Measurements from ENCODE around the gene HMGCS2. TPM values are rescaled to one million over a fixed set of nuclear protein-coding genes. Genes with fewer than 3 reads are reported as not detected.

The HMGCS2 gene
- polyA plus RNA-seq, 4 donors = 3.9 to 140 (median 99.4) TPM

GRCh38 chr1:119764220-119764619 is 4.5 kb downstream of the HMGCS2 start:
- DNase-seq (ENCODE audit: low read depth in 4 of 4, low spot score in 3 of 4) = no peak

DNA sequence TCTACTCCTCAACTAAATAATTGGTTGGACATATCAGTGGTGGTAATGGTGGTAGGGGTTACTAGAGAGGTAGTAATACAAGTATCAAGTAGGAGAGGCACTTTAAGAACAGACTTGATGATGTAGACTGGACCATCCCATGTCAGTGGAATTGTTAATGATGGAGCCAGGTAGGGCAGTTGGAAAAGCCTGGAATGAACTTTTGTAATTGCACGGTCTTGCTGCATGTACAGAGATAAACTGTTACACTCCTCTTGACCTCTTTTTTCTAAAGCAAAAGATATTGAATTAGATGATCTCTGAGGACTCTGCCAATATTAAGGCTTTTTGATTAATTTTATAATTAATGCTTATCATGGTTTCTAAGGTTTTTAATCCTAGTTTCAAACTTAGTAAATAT is 5.8 kb downstream of the HMGCS2 start:
- no peak for DNase-seq (ENCODE audit: low read depth in 4 of 4, low spot score in 3 of 4)

- no peak for DNase-seq (ENCODE audit: low read depth in 4 of 4, low spot score in 3 of 4)
Measured at GRCh38 chr1:119762409-119762808, 6.3 kb downstream of the HMGCS2 start.

- no peak for DNase-seq (ENCODE audit: low read depth in 4 of 4, low spot score in 3 of 4)
Measured at GRCh38 chr1:119758584-119758983, 10.1 kb downstream of the HMGCS2 start.

DNA sequence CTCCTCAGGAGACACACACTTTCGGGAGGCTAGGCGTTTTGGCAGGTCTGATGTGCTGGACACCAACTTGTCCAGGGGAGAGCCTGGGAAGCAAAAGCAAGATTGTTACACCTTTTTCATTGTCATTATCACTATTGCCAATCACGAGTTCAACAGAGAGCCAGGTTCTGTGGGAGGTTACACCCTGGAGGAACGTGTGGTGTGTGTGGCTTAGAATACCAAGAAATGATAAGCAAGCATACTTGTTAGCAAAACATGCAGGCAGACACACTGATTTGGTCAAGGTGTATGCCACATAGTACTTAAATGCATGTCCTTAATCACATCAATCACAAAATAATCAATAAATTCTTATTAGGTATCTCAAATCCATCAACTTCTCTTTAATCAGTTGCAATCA is 16.1 kb downstream of the HMGCS2 start:
- DNase-seq (ENCODE audit: low read depth in 4 of 4, low spot score in 3 of 4) = no peak

- no peak for DNase-seq (ENCODE audit: low read depth in 4 of 4, low spot score in 3 of 4)
Measured at GRCh38 chr1:119748040-119748439, 20.7 kb downstream of the HMGCS2 start.

- no peak for DNase-seq (ENCODE audit: low read depth in 4 of 4, low spot score in 3 of 4)
Measured at GRCh38 chr1:119747451-119747850, 21.3 kb downstream of the HMGCS2 start.

GRCh38 chr1:119745034-119745433 is 23.7 kb downstream of the HMGCS2 start:
- no peak for DNase-seq (ENCODE audit: low read depth in 4 of 4, low spot score in 3 of 4)

GRCh38 chr1:119744598-119744942 is 24.1 kb downstream of the HMGCS2 start:
- no peak for DNase-seq (ENCODE audit: low read depth in 4 of 4, low spot score in 3 of 4)

- peak; percentile 57 to 65 (median 61) for DNase-seq (ENCODE audit: low read depth in 4 of 4, low spot score in 3 of 4)
Measured at GRCh38 chr1:119743776-119744597, 24.7 kb downstream of the HMGCS2 start.

DNA sequence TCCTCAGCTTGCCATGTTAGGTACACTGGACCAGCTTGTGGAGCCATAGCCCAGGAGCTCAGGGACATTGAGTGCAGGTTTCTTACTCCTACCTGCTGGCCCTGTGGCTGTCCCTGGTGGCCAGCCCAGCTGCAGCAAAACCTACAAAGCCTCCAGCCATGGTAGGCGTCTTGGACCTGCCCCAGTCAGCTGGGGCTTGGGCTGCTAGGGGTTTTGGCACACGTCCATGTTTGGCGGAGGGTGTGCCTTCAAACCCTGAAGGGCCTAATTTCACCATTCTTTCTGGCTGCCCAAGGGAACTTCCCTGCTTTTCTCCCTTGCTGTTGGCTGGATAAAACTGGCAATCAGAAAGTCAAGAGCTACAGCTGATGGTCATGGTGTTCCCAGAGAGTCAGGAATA is 25.4 kb downstream of the HMGCS2 start:
- DNase-seq (ENCODE audit: low read depth in 4 of 4, low spot score in 3 of 4) = no peak

- no peak for DNase-seq (ENCODE audit: low read depth in 4 of 4, low spot score in 3 of 4)
Measured at GRCh38 chr1:119742677-119743076, 26.0 kb downstream of the HMGCS2 start.

DNA sequence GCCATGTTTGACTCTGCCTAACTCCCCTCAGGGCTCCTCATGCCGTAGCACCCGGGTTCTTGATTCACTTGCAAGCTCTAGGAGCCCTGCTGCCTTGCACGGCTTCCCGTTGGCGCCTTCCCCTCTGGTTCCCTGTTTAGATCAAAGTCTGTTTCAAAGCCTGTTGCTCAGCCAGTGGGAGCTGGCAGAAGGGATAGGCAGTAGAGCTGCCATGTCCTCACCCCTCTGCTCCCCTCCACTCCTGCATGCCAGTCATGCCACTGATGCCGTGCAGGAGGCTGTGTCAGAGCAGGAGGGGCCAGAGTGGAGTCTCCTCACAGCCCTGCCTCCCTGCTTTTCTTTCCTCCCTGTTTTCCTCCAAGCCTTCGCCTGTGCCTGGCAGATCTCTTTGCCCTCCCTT is 26.5 kb downstream of the HMGCS2 start:
- no peak for DNase-seq (ENCODE audit: low read depth in 4 of 4, low spot score in 3 of 4)

DNA sequence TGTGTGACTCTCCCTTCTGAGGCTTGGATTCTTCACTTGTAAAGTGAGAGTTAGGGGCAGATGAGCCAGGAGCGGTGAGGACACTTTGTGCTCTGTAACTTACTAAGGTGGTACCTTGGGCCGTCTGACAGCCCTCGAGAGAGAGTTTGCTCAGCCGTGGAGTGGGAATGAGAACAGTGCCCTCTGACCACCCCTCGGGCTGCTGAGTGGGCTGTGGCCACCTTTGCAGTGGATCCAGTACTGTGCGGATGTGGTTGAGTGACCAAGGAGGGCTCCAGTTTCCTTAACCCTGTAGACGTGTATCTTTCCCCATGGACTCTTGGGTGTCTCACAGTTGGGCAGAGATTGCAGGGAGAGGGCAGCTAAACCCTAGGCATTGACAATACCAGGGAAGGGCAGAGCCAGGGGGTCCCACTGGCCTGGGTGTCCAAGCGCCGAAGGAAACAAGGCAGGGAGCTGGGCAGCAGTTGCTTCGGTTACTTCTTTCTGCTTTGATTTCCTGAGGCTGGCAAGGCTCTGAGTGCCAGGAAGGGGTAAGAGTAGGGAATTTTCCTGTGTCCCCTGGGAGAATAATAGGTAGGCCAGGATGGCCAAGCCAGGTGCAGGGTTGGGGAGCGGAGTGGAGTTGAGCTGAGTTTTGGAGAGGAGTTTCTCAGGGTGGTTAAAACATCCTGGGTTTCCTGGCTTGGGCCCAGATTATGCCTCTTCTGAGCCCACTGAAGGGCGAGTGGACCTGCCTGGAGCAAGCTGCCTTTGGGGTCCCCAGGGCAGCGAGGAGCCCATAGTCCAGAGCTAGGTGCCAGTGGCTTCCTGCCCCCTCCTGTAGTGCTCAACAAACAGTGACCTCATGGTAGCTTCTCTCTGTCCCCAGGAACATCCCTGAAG is 27.6 kb downstream of the HMGCS2 start:
- DNase-seq (ENCODE audit: low read depth in 4 of 4, low spot score in 3 of 4) = no peak

DNA sequence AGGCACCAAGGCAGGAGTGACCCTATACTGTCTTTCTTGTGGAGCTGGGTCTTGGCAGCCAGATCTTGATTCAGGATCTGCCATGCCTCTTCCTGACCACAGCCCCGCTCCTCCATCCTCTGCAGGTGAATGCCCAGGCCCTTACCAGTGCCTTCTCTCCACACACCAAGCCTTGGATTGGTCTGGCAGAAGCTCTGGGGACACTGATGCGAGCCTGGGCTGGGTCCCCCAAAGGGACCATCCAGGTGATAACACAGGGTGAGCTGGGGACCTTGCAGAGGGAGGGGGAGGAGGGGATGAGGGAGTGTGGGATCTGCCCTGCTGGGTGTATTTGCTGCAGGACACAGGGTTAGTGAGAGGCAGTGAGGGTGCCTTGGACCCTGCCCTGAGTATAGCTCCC is 28.4 kb downstream of the HMGCS2 start:
- DNase-seq (ENCODE audit: low read depth in 4 of 4, low spot score in 3 of 4) = no peak

- no peak for DNase-seq (ENCODE audit: low read depth in 4 of 4, low spot score in 3 of 4)
Measured at GRCh38 chr1:119739150-119739549, 29.6 kb downstream of the HMGCS2 start.

GRCh38 chr1:119738100-119738720 is 30.5 kb downstream of the HMGCS2 start:
- DNase-seq (ENCODE audit: low read depth in 4 of 4, low spot score in 3 of 4) = no peak

- no peak for DNase-seq (ENCODE audit: low read depth in 4 of 4, low spot score in 3 of 4)
Measured at GRCh38 chr1:119737040-119737682, 31.5 kb downstream of the HMGCS2 start.

- DNase-seq (ENCODE audit: low read depth in 4 of 4, low spot score in 3 of 4) = no peak
Measured at GRCh38 chr1:119736649-119737039, 32.1 kb downstream of the HMGCS2 start.

DNA sequence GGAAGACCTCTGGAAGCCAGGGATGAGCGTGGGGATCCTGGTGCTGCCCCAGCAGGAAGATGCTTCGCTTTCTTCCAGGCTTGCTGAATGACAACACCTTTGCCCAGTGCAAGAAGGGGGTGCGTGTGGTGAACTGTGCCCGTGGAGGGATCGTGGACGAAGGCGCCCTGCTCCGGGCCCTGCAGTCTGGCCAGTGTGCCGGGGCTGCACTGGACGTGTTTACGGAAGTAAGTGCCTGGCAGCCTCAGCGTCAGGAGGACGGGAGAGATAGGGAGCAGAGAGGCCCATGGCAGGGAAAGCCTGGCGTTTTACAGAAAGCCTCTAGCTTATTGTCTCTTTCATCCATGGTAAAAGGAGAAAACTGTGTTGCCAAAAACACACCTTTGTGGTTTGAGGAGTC is 33.5 kb downstream of the HMGCS2 start:
- DNase-seq (ENCODE audit: low read depth in 4 of 4, low spot score in 3 of 4) = no peak

DNA sequence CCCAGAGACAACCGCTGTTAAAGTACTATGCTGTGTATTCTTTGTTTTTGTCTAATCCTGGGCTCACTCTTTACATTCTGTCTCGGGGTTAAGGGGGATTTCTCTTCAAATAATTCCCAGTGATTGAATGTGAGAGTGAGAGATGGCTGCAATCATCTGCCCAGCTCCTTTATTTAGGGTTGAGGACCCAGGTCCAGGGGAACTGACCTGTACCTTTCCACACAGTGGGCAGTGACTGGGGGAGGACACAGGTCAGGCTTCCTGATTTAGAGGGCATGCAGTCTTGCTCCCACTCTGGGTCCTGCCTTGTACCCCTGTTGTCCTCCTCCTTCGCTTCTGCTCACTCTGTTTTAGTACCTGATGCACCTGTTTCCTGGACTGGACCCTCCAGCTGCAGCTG is 35.0 kb downstream of the HMGCS2 start:
- DNase-seq (ENCODE audit: low read depth in 4 of 4, low spot score in 3 of 4) = no peak

Data from left renal pelvis (tissue), 4 donors.